ENCODE measurements around the gene SLIT1. TPM values are rescaled to one million over a fixed set of nuclear protein-coding genes. Genes with fewer than 3 reads are reported as not detected.
"Not testable (repeated sequence)": the region's sequence is repeated elsewhere in the genome, so short reads cannot be mapped to it uniquely, and the experiment has no call there.

The SLIT1 gene
- polyA plus RNA-seq, 4 donors: 4.3 to 8.2 (median 6.5) TPM

DNA sequence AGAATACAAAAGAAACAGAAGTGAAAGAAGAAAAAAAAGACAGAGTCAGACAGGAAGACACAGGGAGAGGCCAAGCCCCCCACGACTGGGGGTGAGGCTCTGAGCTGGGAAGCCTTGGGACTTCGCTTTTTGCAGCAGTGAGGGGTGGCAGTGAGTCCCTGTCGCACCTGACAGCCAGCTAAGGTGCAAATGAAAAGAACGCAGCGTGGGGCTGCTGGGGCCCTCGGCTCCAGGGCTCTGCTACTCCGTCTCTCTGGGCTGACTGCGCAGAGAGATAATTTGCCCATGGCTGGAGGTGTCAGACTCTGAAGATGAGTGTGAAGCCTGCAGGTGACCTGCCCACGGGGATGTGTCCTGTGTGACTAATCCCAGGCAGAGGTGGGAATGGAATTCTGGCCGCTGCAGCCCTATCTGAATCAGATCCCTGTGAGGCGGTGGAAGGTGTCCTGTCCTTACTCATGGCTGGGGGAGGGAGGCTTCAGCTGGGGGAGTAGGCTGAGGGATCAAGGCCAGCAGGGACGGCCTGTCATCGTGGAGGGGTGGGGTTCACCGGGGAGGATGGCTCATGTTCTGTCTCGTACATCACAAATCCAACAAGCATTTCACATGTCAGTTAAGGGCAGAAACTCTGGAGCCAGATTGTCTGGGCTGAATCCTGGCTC lies 96.4 kb downstream of the SLIT1 start:
- no peak for DNase-seq (ENCODE audit: low read depth in 4 of 4, low spot score in 3 of 4)

DNA sequence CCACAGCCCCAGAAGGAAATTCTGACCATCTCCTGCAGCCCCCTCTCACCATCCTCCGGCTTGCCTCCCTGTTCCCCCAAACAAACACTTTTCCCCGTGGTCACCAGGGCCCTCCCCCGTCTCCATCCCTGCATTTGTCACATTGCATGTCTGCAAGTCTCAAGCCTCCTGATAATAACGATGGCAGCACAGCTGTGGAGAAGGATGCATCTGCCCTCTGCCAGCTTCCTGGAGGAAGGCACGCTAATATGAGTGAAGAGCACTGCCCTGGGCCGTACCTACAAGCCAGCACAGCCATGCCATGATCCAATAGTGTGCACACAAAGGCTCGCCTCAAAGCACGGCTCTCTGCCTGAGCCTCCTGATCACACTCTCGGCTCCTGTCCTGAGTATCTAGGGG lies 98.5 kb downstream of the SLIT1 start:
- DNase-seq (ENCODE audit: low read depth in 4 of 4, low spot score in 3 of 4): no peak

GRCh38 chr10:97086530-97086929 lies 99.2 kb downstream of the SLIT1 start:
- DNase-seq (ENCODE audit: low read depth in 4 of 4, low spot score in 3 of 4): no peak

- DNase-seq (ENCODE audit: low read depth in 4 of 4, low spot score in 3 of 4): no peak
Measured at GRCh38 chr10:97083228-97083829, 102.4 kb downstream of the SLIT1 start.

GRCh38 chr10:97082575-97082974 lies 103.2 kb downstream of the SLIT1 start:
- DNase-seq (ENCODE audit: low read depth in 4 of 4, low spot score in 3 of 4): not testable (repeated sequence)

DNA sequence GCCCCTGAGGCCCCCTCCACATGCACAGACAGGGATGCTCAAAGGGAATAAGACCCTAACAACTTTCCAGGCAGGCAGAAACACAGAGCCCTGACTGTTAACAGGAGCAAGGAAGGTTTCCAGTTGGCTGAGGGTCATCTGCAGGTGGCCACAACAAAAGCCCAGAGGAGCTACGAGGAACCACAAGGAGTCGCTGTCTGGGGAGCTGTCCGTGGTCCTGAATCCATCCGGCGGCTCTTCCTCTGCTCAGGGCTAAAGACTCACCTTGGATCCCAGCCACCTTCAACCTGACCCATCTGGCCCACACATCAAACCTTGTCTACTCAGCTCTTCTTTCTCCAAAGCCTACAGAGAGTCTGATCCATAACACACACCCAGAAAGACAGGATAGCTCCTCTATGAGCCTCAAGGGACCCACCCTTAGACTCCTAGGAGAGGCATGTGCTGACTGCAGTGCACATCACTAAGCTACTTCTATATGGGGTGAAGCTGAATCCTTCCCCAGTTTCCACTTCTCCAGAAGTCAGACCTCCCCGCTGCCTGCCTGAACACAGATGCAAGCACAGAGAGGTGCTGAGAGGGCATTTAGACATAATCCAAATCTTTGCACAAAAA lies 104.0 kb downstream of the SLIT1 start:
- DNase-seq (ENCODE audit: low read depth in 4 of 4, low spot score in 3 of 4): peak in 2 of 4 donors; percentile 54 to 60

DNA sequence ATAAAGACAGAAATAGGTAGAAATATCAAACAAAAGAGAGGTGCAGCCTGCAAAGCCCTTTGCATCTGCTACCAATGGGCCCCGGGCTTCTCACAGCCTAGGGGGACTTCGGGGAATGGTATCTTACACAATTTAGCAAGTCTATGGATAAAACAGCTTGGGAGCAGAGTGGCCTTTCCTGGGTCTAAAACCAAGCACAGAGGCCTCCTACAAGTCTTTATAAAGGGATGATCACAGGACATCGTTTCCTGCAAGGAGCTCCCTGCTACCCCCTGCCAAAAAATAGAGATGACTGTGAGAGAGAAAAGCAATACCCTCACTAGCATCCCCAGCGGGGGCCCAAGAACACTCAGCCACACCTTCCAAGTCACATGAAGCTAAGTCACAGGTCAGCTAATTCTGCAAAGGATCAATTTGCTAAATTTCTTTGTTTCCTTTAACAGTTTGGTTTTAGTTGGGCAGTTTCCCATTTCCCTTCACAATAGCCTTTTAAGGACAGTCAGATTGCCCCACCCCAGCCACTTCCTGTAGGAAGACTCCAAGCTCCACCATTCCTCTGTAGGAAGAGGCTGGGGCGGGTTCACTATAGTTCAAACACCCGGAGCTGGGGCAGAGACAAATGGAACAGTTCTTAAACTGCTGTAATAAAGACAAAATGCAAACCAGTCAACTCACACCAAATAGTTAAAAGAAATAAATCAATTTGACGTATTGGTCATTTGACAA lies 105.5 kb downstream of the SLIT1 start:
- no peak for DNase-seq (ENCODE audit: low read depth in 4 of 4, low spot score in 3 of 4)

DNA sequence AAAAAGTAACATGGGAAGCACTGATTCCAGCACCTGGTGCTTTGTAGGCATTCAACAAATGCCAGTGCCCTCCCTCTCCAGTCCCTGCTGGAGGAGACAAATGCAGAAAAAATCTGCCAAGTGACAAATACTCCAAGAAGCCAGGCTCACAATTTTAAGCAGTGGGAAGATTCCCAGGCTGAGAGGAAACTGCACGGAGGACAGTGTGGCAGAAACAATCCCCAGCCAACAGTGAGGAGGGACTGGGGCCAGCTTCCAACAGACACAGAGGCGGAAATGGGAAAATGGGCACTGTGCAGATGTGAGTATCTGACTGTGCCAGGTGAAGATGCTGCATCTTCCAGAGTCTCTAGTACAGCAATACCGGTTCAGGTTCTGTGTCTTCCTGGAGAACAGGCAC lies 106.3 kb downstream of the SLIT1 start:
- DNase-seq (ENCODE audit: low read depth in 4 of 4, low spot score in 3 of 4): no peak

DNA sequence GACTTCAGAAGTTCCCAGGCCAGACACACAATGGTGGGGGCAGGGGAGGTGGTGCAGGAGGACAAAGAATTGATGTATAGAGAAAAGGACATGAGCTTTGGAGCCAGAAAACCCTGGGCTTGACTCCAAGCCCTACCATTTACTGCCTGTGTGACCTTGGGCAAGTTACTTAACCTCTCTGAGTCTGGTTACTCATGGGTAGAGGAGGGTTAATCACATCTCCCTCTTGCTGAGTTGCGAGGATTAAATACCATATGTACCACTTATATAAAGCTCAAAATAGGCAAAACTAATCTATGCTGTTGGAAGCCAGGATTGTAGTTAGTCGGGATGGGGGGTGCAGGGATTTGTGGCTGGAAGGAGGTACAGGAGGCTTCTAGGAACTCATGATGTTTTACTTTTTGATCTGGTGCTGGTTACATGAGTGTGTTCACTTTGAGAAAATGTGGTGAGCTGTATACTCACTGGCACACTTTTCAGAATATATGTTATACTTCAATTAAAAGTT lies 106.8 kb downstream of the SLIT1 start:
- DNase-seq (ENCODE audit: low read depth in 4 of 4, low spot score in 3 of 4): no peak

DNA sequence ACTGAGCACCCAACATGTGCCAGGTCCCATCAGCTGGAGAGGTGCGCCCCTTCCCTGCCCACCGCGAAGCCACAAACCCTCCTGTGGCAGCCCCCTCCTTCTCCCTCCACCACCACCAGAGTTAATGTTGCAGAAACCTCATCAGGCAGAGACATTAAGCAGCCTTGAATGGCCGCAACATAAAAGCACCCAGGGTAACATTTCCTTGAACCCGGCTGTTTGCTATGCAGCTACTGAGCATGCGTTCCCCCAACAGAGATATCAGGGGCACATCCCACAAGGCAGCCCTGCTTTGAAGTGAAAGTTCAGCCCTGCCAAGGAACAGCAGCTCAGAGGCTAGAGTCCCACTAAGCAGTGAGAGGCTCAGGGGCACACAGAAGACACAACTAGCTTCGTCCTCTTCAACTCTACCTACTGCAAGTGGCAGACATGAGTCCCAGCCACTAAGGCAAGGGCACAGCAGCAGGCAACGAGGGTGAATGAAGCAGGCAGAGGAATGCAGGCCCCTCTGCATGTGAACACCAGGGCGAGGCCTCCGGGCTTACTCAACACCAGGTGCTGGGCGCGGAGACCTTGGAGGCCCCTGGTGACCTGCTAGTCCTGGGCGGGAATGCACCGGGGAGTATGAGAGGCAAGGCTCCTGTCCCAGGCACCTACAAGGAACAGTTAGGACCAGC lies 107.4 kb downstream of the SLIT1 start:
- no peak for DNase-seq (ENCODE audit: low read depth in 4 of 4, low spot score in 3 of 4)

- no peak for DNase-seq (ENCODE audit: low read depth in 4 of 4, low spot score in 3 of 4)
Measured at GRCh38 chr10:97076781-97077180, 109.0 kb downstream of the SLIT1 start.

- DNase-seq (ENCODE audit: low read depth in 4 of 4, low spot score in 3 of 4): no peak
Measured at GRCh38 chr10:97075961-97076525, 109.7 kb downstream of the SLIT1 start.

DNA sequence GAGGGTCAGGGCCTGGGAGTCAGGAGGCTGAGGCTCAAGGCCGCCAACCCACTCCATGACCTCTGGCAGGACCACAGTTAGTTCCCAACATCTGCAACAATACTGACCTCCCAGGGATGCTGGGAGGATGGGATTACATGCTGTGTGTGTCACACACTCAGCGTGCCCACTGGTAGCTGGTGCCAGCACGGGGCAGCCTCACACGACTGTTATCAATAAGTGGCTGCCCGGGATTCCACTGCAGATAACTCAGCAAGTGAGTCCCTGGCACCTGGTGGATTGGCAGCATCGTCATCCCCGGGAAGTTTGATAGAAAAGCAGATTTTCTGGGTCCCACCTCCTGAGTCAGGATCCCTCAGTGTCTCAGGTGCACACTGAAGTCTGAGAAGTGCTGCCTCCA lies 110.3 kb downstream of the SLIT1 start:
- DNase-seq (ENCODE audit: low read depth in 4 of 4, low spot score in 3 of 4): no peak

GRCh38 chr10:97074256-97075145 lies 111.3 kb downstream of the SLIT1 start:
- no peak for DNase-seq (ENCODE audit: low read depth in 4 of 4, low spot score in 3 of 4)

DNA sequence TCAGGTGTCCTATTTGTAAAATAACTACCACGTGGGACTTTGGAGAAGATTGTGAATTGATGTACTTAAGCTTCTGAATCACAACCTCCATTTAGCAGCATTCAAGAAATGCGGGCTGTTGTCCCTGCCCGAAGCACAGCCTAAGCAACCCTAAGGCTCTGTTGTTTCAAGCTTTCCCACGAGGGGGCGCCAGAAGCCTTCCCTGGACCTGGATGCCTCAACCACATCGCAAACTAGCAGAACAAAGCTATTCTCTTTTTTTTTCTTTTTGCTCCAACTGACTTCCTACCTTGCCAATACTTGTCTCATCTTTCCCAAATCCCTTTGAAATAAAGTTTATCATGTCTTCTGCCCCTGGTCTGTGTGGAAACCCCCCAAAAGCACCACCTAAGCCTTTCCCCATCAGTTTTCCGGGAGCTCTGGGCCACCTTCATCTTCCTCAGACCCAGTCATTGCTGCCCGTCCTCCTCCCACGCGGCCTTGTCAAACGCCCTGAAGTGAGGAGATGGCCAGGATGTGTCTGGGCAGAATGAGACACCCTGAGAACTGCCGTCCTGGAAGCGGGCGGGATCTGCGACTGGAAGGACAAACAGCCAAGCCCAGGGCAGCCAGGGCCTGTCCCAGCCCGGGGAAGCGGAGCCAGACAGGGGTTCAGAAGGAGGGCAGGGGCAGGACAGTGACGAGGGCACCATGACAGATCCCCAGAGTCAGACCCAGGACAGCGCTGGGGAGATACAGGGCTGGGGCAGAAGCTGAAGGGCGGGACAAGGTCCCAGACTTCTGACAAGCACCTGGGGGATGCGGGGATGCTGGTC lies 112.7 kb downstream of the SLIT1 start:
- DNase-seq (ENCODE audit: low read depth in 4 of 4, low spot score in 3 of 4): peak in 3 of 4 donors; percentile 63 to 71 (median 68)

- DNase-seq (ENCODE audit: low read depth in 4 of 4, low spot score in 3 of 4): no peak
Measured at GRCh38 chr10:97071496-97071895, 114.3 kb downstream of the SLIT1 start.

GRCh38 chr10:97069576-97070362 lies 116.0 kb downstream of the SLIT1 start:
- no peak for DNase-seq (ENCODE audit: low read depth in 4 of 4, low spot score in 3 of 4)

GRCh38 chr10:97069026-97069425 lies 116.7 kb downstream of the SLIT1 start:
- DNase-seq (ENCODE audit: low read depth in 4 of 4, low spot score in 3 of 4): no peak
